Thyroid gland (tissue), 4 donors: ENCODE measurements around the gene SLC5A9.

Experiments
- CTCF ChIP-seq, 6 experiments: fragments of 200-600 bp in 3 of 6; fragments of 450-650 bp in 3 of 6; sonication (generic) in 3 of 6; IDR thresholded peaks; one replicate each; pipeline ENCODE4 v1.5.1; 2016 to 2019; ENCODE audit warnings: antibody characterized with exemption in 6 of 6, mild to moderate bottlenecking in 2 of 6, inconsistent platforms in 1 of 6, moderate library complexity in 1 of 6
- POLR2A ChIP-seq, 2 donors: fragments of 450-650 bp; IDR thresholded peaks; one replicate each; pipeline ENCODE4 v1.6.1; 2017; ENCODE audit warnings: antibody characterized with exemption in 2 of 2, mild to moderate bottlenecking in 2 of 2, moderate library complexity in 1 of 2

- TF ChIP-seq CTCF (IDR thresholded peaks at IDR 0.05) (no peak), POLR2A (IDR thresholded peaks at IDR 0.05) (no peak)
These were observed 6.2 kb upstream of the SLC5A9 start for GRCh38 chr1:48216313-48216712.
